ENCODE data around the gene CTSO.

DNA sequence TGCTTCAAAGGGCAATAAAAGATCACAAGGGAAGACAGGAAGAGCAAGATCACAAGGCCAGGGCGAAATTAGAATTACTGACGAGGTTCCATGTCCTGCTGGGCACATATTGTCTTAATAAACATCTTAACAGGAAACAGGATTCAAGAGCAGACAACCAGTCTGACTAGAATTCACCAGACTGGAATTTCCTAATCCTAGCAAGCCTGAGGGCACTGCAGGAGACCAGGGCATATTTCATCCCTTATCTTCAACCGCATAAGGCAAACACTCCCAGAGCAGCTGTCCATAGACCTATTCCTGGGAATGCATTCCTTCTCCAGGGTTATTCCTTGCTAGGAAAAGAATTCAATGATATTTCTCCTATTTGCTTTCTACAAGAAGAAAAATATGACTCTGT is 62.6 kb downstream of the CTSO start:
- TF ChIP-seq, protein P1, sequence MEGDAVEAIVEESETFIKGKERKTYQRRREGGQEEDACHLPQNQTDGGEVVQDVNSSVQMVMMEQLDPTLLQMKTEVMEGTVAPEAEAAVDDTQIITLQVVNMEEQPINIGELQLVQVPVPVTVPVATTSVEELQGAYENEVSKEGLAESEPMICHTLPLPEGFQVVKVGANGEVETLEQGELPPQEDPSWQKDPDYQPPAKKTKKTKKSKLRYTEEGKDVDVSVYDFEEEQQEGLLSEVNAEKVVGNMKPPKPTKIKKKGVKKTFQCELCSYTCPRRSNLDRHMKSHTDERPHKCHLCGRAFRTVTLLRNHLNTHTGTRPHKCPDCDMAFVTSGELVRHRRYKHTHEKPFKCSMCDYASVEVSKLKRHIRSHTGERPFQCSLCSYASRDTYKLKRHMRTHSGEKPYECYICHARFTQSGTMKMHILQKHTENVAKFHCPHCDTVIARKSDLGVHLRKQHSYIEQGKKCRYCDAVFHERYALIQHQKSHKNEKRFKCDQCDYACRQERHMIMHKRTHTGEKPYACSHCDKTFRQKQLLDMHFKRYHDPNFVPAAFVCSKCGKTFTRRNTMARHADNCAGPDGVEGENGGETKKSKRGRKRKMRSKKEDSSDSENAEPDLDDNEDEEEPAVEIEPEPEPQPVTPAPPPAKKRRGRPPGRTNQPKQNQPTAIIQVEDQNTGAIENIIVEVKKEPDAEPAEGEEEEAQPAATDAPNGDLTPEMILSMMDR (IDR thresholded peaks at IDR 0.05; ENCODE audit: insufficient read depth, low read depth, low read length) = no peak
- no peak for TF ChIP-seq EZH2 (IDR thresholded peaks at IDR 0.05; ENCODE audit: insufficient read depth, low read length)

All from astrocyte (in vitro differentiated cells and primary cell).